H9 (cell line): Measurements from ENCODE around the gene MANF. TPM values are rescaled to one million over a fixed set of nuclear protein-coding genes. Genes with fewer than 3 reads are reported as not detected.

ENCODE experiments used
- DNase-seq: peaks from one replicate; pipeline ENCODE4 v3.0.0-alpha.2; 2017
- H2AFZ ChIP-seq: one replicate; pipeline ENCODE4 v1.6.1; 2013; ENCODE audit warnings: mild to moderate bottlenecking, low read length, control low read depth, moderate library complexity
- H2AK5ac ChIP-seq: 2 replicates; pipeline ENCODE4 v1.6.1; 2013; ENCODE audit warnings: low read length, control low read depth, mixed read lengths; ENCODE audit not compliant: insufficient read length
- H2BK120ac ChIP-seq: one replicate; pipeline ENCODE4 v1.6.1; 2013; ENCODE audit warnings: low read depth, mild to moderate bottlenecking, low read length, control low read depth, inconsistent platforms; ENCODE audit not compliant: poor library complexity, severe bottlenecking
- H2BK12ac ChIP-seq: 2 replicates; pipeline ENCODE4 v1.6.1; 2013; ENCODE audit warnings: low read length, control low read depth, mixed read lengths, low read depth; ENCODE audit not compliant: insufficient read length
- H2BK15ac ChIP-seq: 2 replicates; pipeline ENCODE4 v1.6.1; 2013; ENCODE audit warnings: low read depth, low read length, control low read depth
- H2BK20ac ChIP-seq: one replicate; pipeline ENCODE4 v1.6.1; 2013; ENCODE audit warnings: low read depth, mild to moderate bottlenecking, low read length, control low read depth, inconsistent platforms; ENCODE audit not compliant: poor library complexity, severe bottlenecking
- H2BK5ac ChIP-seq: 2 replicates; pipeline ENCODE4 v1.6.1; 2013; ENCODE audit warnings: low read length, control low read depth, mixed read lengths; ENCODE audit not compliant: insufficient read length
- H3K14ac ChIP-seq: 2 replicates; pipeline ENCODE4 v1.6.1; 2013; ENCODE audit warnings: low read length, control low read depth; ENCODE audit not compliant: insufficient read depth
- H3K18ac ChIP-seq: 2 replicates; pipeline ENCODE4 v1.6.1; 2013; ENCODE audit warnings: low read depth, mild to moderate bottlenecking, mixed read lengths, low read length, control low read depth; ENCODE audit not compliant: insufficient read length
- H3K23ac ChIP-seq: 2 replicates; pipeline ENCODE4 v1.6.1; 2013; ENCODE audit warnings: low read length, control low read depth, mixed read lengths, low read depth; ENCODE audit not compliant: insufficient read length
- H3K23me2 ChIP-seq: 2 replicates; pipeline ENCODE4 v1.6.1; 2013; ENCODE audit warnings: low read depth, mild to moderate bottlenecking, mixed read lengths, low read length, control low read depth; ENCODE audit not compliant: insufficient read length, poor library complexity, severe bottlenecking
- H3K27ac ChIP-seq: 2 replicates; pipeline ENCODE4 v1.5.1; 2013; ENCODE audit warnings: low read length, control low read depth, mixed read lengths, low read depth; ENCODE audit not compliant: insufficient read length
- H3K27me3 ChIP-seq: 2 replicates; pipeline ENCODE4 v1.6.1; 2013; ENCODE audit warnings: low read length, control low read depth, inconsistent platforms; ENCODE audit not compliant: insufficient read depth
- H3K4ac ChIP-seq: 2 replicates; pipeline ENCODE4 v1.6.1; 2013; ENCODE audit warnings: low read depth, mild to moderate bottlenecking, control low read depth, inconsistent platforms, low read length, moderate library complexity
- H3K4me1 ChIP-seq: 2 replicates; pipeline ENCODE4 v1.6.1; 2013; ENCODE audit warnings: low read length, control low read depth, inconsistent platforms; ENCODE audit not compliant: insufficient read depth
- H3K4me2 ChIP-seq: 2 replicates; pipeline ENCODE4 v1.6.1; 2013; ENCODE audit warnings: low read length, control low read depth, mixed read lengths; ENCODE audit not compliant: insufficient read length, insufficient read depth
- H3K56ac ChIP-seq: 2 replicates; pipeline ENCODE4 v1.6.1; 2013; ENCODE audit warnings: low read depth, mild to moderate bottlenecking, mixed read lengths, low read length, control low read depth; ENCODE audit not compliant: insufficient read length
- H3K79me1 ChIP-seq: 2 replicates; pipeline ENCODE4 v1.6.1; 2013; ENCODE audit warnings: low read depth, mild to moderate bottlenecking, moderate library complexity, low read length, control low read depth, inconsistent platforms; ENCODE audit not compliant: insufficient read depth, poor library complexity, severe bottlenecking
- H3K79me2 ChIP-seq: 2 replicates; pipeline ENCODE4 v1.6.1; 2013; ENCODE audit warnings: low read length, control low read depth, inconsistent platforms; ENCODE audit not compliant: insufficient read depth
- H3K9ac ChIP-seq: 2 replicates; pipeline ENCODE4 v1.6.1; 2013; ENCODE audit warnings: low read length, control low read depth, mixed read lengths; ENCODE audit not compliant: insufficient read length; ENCODE audit errors: extremely low read depth
- H3K9me3 ChIP-seq: one replicate; pipeline ENCODE4 v1.6.1; 2013; ENCODE audit warnings: low read depth, low read length, inconsistent platforms; ENCODE audit not compliant: control insufficient read depth
- H3T11ph ChIP-seq: one replicate; pipeline ENCODE4 v1.6.1; 2013; ENCODE audit warnings: mild to moderate bottlenecking, low read length, control low read depth, inconsistent platforms
- H4K20me1 ChIP-seq: one replicate; pipeline ENCODE4 v1.6.1; 2013; ENCODE audit not compliant: control insufficient read depth, insufficient read length, insufficient read depth
- H4K5ac ChIP-seq: 2 replicates; pipeline ENCODE4 v1.6.1; 2013; ENCODE audit warnings: low read depth, mild to moderate bottlenecking, mixed read lengths, low read length, control low read depth; ENCODE audit not compliant: insufficient read length
- H4K8ac ChIP-seq: replicated peaks from 2 replicates; pipeline ENCODE4 v1.6.1; 2013; ENCODE audit warnings: low read length, control low read depth, mixed read lengths, low read depth; ENCODE audit not compliant: insufficient read length
- H4K91ac ChIP-seq: 2 replicates; pipeline ENCODE4 v1.6.1; 2013; ENCODE audit warnings: low read depth, mild to moderate bottlenecking, moderate library complexity, mixed read lengths, low read length, control low read depth; ENCODE audit not compliant: insufficient read length
- H3K27ac Mint-ChIP-seq, 3 experiments: 2 replicates in 2 of 3; 3 replicates in 1 of 3; pipeline ENCODE4 v1.8.0; 2020 to 2021; ENCODE audit warnings: mixed read lengths in 3 of 3, mild to moderate bottlenecking in 1 of 3, moderate library complexity in 1 of 3
- H3K27me3 Mint-ChIP-seq: 2 replicates; pipeline ENCODE4 v1.8.0; 2021; ENCODE audit warnings: low read depth, mild to moderate bottlenecking, moderate library complexity, mixed read lengths
- H3K36me3 Mint-ChIP-seq, 3 experiments: 2 replicates in 2 of 3; 3 replicates in 1 of 3; pipeline ENCODE4 v1.8.0; 2020 to 2021; ENCODE audit warnings: low read depth in 3 of 3, mixed read lengths in 3 of 3; ENCODE audit not compliant: insufficient read depth in 1 of 3
- H3K4me1 Mint-ChIP-seq, 2 experiments: 2 replicates each; pipeline ENCODE4 v1.8.0; 2020; ENCODE audit warnings: mixed read lengths in 2 of 2
- H3K4me3 Mint-ChIP-seq, 2 experiments: 2 replicates in 1 of 2; 3 replicates in 1 of 2; pipeline ENCODE4 v1.8.0; 2020 to 2021; ENCODE audit warnings: mild to moderate bottlenecking in 2 of 2, mixed read lengths in 2 of 2, moderate library complexity in 1 of 2
- H3K9me3 Mint-ChIP-seq, 2 experiments: 2 replicates in 1 of 2; 3 replicates in 1 of 2; pipeline ENCODE4 v1.8.0; 2020; ENCODE audit warnings: mild to moderate bottlenecking in 2 of 2, mixed read lengths in 2 of 2, moderate library complexity in 1 of 2
- CTCF ChIP-seq: fragments of 200-600 bp; sonication (generic); conservative IDR thresholded peaks from 3 replicates; pipeline ENCODE4 v1.8.0; 2021; ENCODE audit warnings: antibody characterized with exemption, mild to moderate bottlenecking
- WGBS: extraction: QIAGEN DNeasy Blood & Tissue Kit; methylation state at CpG from one replicate; pipeline ENCODE4 v1.1.7; 2013; ENCODE audit warnings: missing lambda C conversion rate, low lambda C conversion rate, mixed read lengths; ENCODE audit not compliant: insufficient read length; ENCODE audit errors: extremely low coverage; 5-methylcytosine and 5-hydroxymethylcytosine counted together
- total RNA-seq: library from RNA; stranded (reverse); gene quantifications from 2 replicates; pipeline ENCODE4 v1.2.1, GENCODE V29; 2021

MANF gene
- total RNA-seq, 1 experiment from 2014 or later = 148 TPM

GRCh38 chr3:51357856-51358255 lies 27.2 kb upstream of the MANF start:
- no peaks in the 10 kb centered on the region for H3K79me1 ChIP-seq
- H3K36me3 Mint-ChIP-seq = peaks cover 2 to 26% (median 6%) of the 10 kb centered on the region in 3 experiments; a peak in 5 of 7 replicates
- no peak overlapping the region for H3K27ac ChIP-seq
- no peak overlapping the region for H2BK15ac ChIP-seq
- H4K20me1 ChIP-seq = no peaks in the 10 kb centered on the region
- H3K9me3 Mint-ChIP-seq = no peaks in the 10 kb centered on the region
- no peaks in the 10 kb centered on the region for H3K23me2 ChIP-seq
- H3K27me3 ChIP-seq = no peaks in the 10 kb centered on the region
- peaks cover 0 to 6% of the 10 kb centered on the region in 2 experiments; a peak in 2 of 4 replicates for H3K4me1 Mint-ChIP-seq
- H3K27ac Mint-ChIP-seq = no peak overlapping the region
- no peak overlapping the region for H3K4me3 Mint-ChIP-seq
- no peak overlapping the region for H3K56ac ChIP-seq
- DNase-seq = no peak
- no peak overlapping the region for H3T11ph ChIP-seq
- no peak overlapping the region for H4K5ac ChIP-seq
- H4K8ac ChIP-seq = no peak overlapping the region
- no peak overlapping the region for H4K91ac ChIP-seq
- H2BK12ac ChIP-seq = no peak overlapping the region
- no peak overlapping the region for H2BK5ac ChIP-seq
- no peak for TF ChIP-seq CTCF
- H3K9ac ChIP-seq = no peak overlapping the region
- no peak overlapping the region for H3K4ac ChIP-seq
- H3K18ac ChIP-seq = no peak overlapping the region
- no peak overlapping the region for H2AFZ ChIP-seq
- H2BK120ac ChIP-seq = no peak overlapping the region
- WGBS = no CpG with 5 or more reads among the region's 4 CpGs
- no peaks in the 10 kb centered on the region for H3K4me1 ChIP-seq
- no peak overlapping the region for H3K4me2 ChIP-seq
- no peaks in the 10 kb centered on the region for H3K27me3 Mint-ChIP-seq
- H3K14ac ChIP-seq = no peak overlapping the region
- no peaks in the 10 kb centered on the region for H3K9me3 ChIP-seq
- no peaks in the 10 kb centered on the region for H3K79me2 ChIP-seq
- H2BK20ac ChIP-seq = no peak overlapping the region
- H2AK5ac ChIP-seq = no peak overlapping the region
- H3K23ac ChIP-seq = no peak overlapping the region
